ENCODE data around the gene P2RX4. TPM values are rescaled to one million over a fixed set of nuclear protein-coding genes. Genes with fewer than 3 reads are reported as not detected.

The P2RX4 gene
- total RNA-seq, 4 donors from 2014 or later = 46.3 to 107 (median 65.3) TPM

GRCh38 chr12:121238086-121238485 lies 28.2 kb downstream of the P2RX4 start:
- no peak for TF ChIP-seq CTCF (IDR thresholded peaks at IDR 0.05)
- DNase-seq (ENCODE audit: low spot score) (no peak), ATAC-seq (ENCODE audit: low FRiP score) (no peak)

- no peak for TF ChIP-seq CTCF (IDR thresholded peaks at IDR 0.05)
- no peak for ATAC-seq (ENCODE audit: low FRiP score)
- no peak for DNase-seq (ENCODE audit: low spot score)
Measured at GRCh38 chr12:121238604-121239350, 28.8 kb downstream of the P2RX4 start.

- ATAC-seq (ENCODE audit: low FRiP score) (no peak), DNase-seq (ENCODE audit: low spot score) (no peak)
- no peak for TF ChIP-seq CTCF (IDR thresholded peaks at IDR 0.05)
Measured at GRCh38 chr12:121239351-121240061, 29.6 kb downstream of the P2RX4 start.

- no peak for ATAC-seq (ENCODE audit: low FRiP score)
- no peak for TF ChIP-seq CTCF (IDR thresholded peaks at IDR 0.05)
- no peak for DNase-seq (ENCODE audit: low spot score)
Measured at GRCh38 chr12:121240062-121240420, 30.1 kb downstream of the P2RX4 start.

- TF ChIP-seq CTCF (IDR thresholded peaks at IDR 0.05) = no peak
- ATAC-seq (ENCODE audit: low FRiP score) (peak; percentile 79), DNase-seq (ENCODE audit: low spot score) (peak; percentile 58)
Measured at GRCh38 chr12:121240484-121241101, 30.7 kb downstream of the P2RX4 start.

- DNase-seq (ENCODE audit: low spot score) (no peak), ATAC-seq (ENCODE audit: low FRiP score) (peak; percentile 8)
- TF ChIP-seq CTCF (IDR thresholded peaks at IDR 0.05) = no peak
Measured at GRCh38 chr12:121241156-121241970, 31.4 kb downstream of the P2RX4 start.

Measured in omental fat pad (tissue), 4 donors.